ENCODE results near the gene CPNE9. TPM values are rescaled to one million over a fixed set of nuclear protein-coding genes. Genes with fewer than 3 reads are reported as not detected.

Gene CPNE9
- polyA plus RNA-seq, 3 donors, result 0.06 to 0.09 TPM; not detected in 1

- H3K27ac ChIP-seq (ENCODE audit: low read depth, low read length), result peak within 1 kb of the TSS; percentile 77
- WGBS, 3 donors, result 1 to 2% (median 1%) methylated on average over 70 to 88 of the region's 88 CpGs
These were observed 27.8 kb downstream of the CPNE9 start, which contains the start of gene BRPF1 for GRCh38 chr3:9731206-9732079. TSS of gene BRPF1 (plus strand) at chr3:9731735. CDS start at chr3:9734141, 2,406 bp downstream.

- WGBS, 3 donors, result 1% methylated on average over 37 to 41 of the region's 41 CpGs
- H3K27ac ChIP-seq (ENCODE audit: low read depth, low read length), result no peak overlapping the region
These were observed 28.6 kb downstream of the CPNE9 start for GRCh38 chr3:9732080-9732739.

- H3K27ac ChIP-seq (ENCODE audit: low read depth, low read length), result no peak overlapping the region
- 25 to 47% (median 33%) methylated on average over 7 of the region's 7 CpGs for WGBS, 3 donors
These were observed 29.1 kb downstream of the CPNE9 start for GRCh38 chr3:9732740-9733115.

- 54 to 75% (median 75%) methylated on average over 2 of the region's 2 CpGs for WGBS, 3 donors
These were observed 33.2 kb downstream of the CPNE9 start for GRCh38 chr3:9736831-9737230.

GRCh38 chr3:9739181-9739580, 35.5 kb downstream of the CPNE9 start:
- WGBS, 3 donors, result 92 to 93% (median 93%) methylated on average over 15 of the region's 15 CpGs
- H3K27ac ChIP-seq (ENCODE audit: low read depth, low read length), result no peak overlapping the region

More at GRCh38 chr3:9736831-9737230, 33.2 kb downstream of the CPNE9 start:
- no peak overlapping the region for H3K27ac ChIP-seq (ENCODE audit: low read depth, low read length)

DNA sequence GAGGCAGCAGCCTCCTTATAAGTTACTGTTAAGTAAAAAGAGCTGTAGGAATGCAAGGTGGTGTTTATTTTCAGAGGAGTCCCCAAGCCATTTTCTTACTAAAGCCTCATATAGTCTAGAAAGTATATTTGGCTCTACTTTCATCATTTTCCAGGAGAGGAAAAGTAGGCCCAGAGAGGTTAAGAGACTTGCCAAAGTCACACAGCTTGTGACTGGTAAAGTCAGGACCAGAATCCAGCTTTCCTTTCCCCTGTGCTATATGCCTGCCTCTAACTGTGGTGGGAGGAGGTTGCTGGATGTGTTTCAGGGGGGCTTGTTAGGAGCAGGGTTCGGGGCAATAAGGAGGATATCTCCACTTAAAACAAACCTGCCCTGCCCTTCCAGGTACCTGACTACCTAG, 38.9 kb downstream of the CPNE9 start:
- WGBS, 3 donors, result 82 to 97% (median 94%) methylated on average over 1 of the region's 1 CpG

GRCh38 chr3:9743548-9743947, 39.9 kb downstream of the CPNE9 start:
- H3K27ac ChIP-seq (ENCODE audit: low read depth, low read length), result no peak overlapping the region
- WGBS, 3 donors, result 95 to 98% (median 95%) methylated on average over 18 of the region's 18 CpGs

More for the DNA sequence above, 38.9 kb downstream of the CPNE9 start:
- H3K27ac ChIP-seq (ENCODE audit: low read depth, low read length), result no peak overlapping the region

- H3K27ac ChIP-seq (ENCODE audit: low read depth, low read length), result no peak overlapping the region
- WGBS, 3 donors, result 92 to 96% (median 95%) methylated on average over 13 of the region's 13 CpGs
These were observed 40.5 kb downstream of the CPNE9 start for GRCh38 chr3:9744162-9744561.

- WGBS, 3 donors, result 88 to 93% (median 93%) methylated on average over 12 of the region's 12 CpGs
- H3K27ac ChIP-seq (ENCODE audit: low read depth, low read length), result no peak overlapping the region
These were observed 41.9 kb downstream of the CPNE9 start for GRCh38 chr3:9745521-9745920.

DNA sequence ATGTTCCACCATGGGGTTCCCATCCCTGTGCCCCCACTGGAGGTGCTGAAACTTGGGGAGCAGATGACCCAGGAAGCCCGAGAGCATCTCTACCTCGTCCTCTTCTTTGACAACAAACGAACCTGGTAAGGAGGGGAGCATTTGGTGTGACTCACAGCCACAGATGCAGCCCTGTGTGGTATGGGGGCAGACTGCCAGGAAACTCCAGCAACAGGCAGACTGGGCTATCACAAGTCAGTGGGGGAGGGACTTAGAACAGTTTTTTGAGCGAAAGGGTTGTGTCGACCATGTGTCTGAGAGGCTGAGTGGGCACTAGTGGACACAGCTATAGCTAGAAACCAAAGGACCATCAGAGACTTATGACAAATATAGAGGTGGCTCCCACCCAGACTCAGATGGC, 42.7 kb downstream of the CPNE9 start:
- no peak overlapping the region for H3K27ac ChIP-seq (ENCODE audit: low read depth, low read length)
- WGBS, 3 donors, result 73 to 83% (median 76%) methylated on average over 5 of the region's 5 CpGs

- no peak overlapping the region for H3K27ac ChIP-seq (ENCODE audit: low read depth, low read length)
- WGBS, 3 donors, result 92 to 97% (median 92%) methylated on average over 7 to 8 of the region's 8 CpGs
These were observed 43.6 kb downstream of the CPNE9 start for GRCh38 chr3:9747267-9747666.

- H3K27ac ChIP-seq (ENCODE audit: low read depth, low read length), result no peak overlapping the region
- WGBS, 3 donors, result 92 to 95% (median 94%) methylated on average over 2 of the region's 2 CpGs
These were observed 44.4 kb downstream of the CPNE9 start for GRCh38 chr3:9748031-9748430.

DNA sequence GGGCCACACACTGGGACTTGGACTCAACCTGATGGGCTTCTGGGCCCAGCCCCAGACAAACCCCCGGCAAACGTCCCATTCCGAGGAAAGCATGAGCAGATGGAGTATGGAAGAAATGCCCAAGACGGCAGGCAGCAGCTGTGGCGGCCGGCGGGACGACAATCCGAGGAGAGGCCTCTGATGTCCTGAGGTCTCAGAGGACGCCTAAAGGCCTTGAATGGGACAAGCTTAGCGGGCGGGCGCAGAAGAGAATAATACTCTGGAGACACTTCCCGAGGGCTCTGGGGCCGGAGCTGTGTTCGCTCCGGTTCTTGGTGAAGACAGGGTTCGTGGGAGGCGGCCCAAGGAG, 45.6 kb downstream of the CPNE9 start:
- 5 to 10% (median 9%) methylated on average over 19 of the region's 19 CpGs for WGBS, 3 donors
- peak overlapping the region; percentile 36 for H3K27ac ChIP-seq (ENCODE audit: low read depth, low read length)

GRCh38 chr3:9749645-9750555, 46.3 kb downstream of the CPNE9 start, which contains the start of gene OGG1:
TSS of gene OGG1 (plus strand) at chr3:9749952. CDS start at chr3:9750287, 335 bp downstream.
- H3K27ac ChIP-seq (ENCODE audit: low read depth, low read length), result peak within 1 kb of the TSS; percentile 36
- 0% methylated on average over 60 of the region's 60 CpGs for WGBS, 3 donors

DNA sequence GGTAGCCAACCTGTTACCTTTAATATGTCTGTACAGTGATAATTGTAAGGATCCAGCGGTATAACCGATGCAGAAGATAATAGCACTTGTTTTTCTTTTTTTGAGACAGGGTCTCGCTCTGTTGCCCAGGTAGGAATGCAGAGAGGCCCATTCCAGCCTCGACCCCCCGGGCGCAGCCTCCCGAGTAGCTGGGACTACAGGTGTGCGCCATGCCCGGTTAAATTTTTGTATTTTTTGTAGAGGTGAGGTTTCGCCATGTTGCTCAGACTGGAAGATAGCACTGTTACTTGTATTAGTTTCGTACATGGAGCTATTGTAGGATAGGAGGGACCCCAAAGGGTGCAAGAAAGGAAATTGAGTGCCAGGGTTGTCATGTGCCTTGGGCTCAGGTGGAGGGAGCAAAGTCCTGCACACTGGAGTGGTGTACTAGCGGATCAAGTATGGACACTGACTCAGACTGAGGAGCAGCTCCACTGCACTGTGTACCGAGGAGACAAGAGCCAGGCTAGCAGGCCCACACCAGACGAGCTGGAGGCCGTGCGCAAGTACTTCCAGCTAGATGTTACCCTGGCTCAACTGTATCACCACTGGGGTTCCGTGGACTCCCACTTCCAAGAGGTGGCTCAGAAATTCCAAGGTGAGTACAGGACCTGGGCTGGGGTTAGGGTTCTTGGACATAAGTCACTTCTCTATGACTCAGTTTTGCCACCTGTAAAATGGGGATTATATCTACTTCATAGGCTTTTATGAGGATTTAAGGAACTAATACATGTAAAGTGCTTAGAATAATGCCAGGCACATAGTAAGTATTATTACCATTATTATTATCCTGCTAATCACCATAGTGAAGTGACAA, 47.2 kb downstream of the CPNE9 start:
- H3K27ac ChIP-seq (ENCODE audit: low read depth, low read length), result no peak overlapping the region
- WGBS, 3 donors, result 36 to 47% (median 43%) methylated on average over 17 of the region's 17 CpGs

GRCh38 chr3:9754678-9755077, 51.0 kb downstream of the CPNE9 start:
- no peak overlapping the region for H3K27ac ChIP-seq (ENCODE audit: low read depth, low read length)
- 49 to 76% (median 55%) methylated on average over 8 of the region's 8 CpGs for WGBS, 3 donors

DNA sequence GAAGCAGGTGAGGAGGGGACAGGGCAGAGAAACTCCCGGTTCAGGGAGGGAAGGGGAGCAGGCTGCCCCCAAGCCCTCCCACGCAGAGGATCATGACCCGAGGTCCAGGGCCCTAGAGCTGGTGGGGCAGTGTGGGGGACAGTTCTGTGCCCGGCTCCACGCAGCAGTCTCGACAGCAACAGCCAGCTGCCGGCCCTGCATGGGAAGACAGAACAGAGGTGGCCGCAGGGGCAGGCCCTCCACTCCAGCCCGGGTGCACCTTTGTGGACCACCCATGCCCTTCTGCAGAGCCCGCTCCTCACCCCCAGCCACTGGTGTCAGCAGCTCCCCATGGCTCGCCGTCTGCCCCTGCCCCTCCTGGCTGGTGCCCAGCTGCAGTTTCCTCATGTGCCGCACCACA, 53.8 kb downstream of the CPNE9 start:
- WGBS, 3 donors, result 90 to 92% (median 90%) methylated on average over 11 to 13 of the region's 13 CpGs
- no peak overlapping the region for H3K27ac ChIP-seq (ENCODE audit: low read depth, low read length)
